ENCODE data around the gene MRPS11. TPM values are rescaled to one million over a fixed set of nuclear protein-coding genes. Genes with fewer than 3 reads are reported as not detected.

MRPS11 gene
- total RNA-seq, 1 donor from 2014 or later = 47.0 TPM

DNA sequence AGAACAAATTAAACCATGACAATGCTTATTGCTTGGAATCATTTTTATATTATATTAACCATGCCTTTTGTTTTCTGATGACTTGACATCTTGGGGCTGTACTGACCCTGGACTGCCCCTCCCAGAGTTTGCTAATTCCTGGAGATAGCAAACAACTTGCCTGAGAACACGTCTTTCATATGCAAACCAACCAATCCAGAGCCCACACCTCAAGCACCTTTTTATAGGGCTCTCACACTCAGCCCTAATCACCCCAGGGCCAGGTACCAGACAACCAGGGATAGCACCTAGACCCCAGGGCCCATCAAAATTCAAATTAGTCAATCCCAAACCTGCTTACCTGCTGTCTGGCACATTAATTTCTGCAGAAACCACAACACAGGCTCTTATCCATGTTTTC, 36.9 kb downstream of the MRPS11 start:
- no peak overlapping the region for H3K4me3 Mint-ChIP-seq
- intact Hi-C loops (cut with micrococcal nuclease) = no loop called here
- no peaks in the 10 kb centered on the region for H3K9me3 Mint-ChIP-seq
- ChIA-PET POLR2A (no interaction called here), CTCF (no interaction called here)
- TF ChIP-seq, protein P1, sequence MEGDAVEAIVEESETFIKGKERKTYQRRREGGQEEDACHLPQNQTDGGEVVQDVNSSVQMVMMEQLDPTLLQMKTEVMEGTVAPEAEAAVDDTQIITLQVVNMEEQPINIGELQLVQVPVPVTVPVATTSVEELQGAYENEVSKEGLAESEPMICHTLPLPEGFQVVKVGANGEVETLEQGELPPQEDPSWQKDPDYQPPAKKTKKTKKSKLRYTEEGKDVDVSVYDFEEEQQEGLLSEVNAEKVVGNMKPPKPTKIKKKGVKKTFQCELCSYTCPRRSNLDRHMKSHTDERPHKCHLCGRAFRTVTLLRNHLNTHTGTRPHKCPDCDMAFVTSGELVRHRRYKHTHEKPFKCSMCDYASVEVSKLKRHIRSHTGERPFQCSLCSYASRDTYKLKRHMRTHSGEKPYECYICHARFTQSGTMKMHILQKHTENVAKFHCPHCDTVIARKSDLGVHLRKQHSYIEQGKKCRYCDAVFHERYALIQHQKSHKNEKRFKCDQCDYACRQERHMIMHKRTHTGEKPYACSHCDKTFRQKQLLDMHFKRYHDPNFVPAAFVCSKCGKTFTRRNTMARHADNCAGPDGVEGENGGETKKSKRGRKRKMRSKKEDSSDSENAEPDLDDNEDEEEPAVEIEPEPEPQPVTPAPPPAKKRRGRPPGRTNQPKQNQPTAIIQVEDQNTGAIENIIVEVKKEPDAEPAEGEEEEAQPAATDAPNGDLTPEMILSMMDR (IDR thresholded peaks at IDR 0.05) = no peak
- DNase-seq (no peak), ATAC-seq (ENCODE audit: low read depth) (no peak)
- no peaks in the 10 kb centered on the region for H3K4me1 Mint-ChIP-seq
- no peak overlapping the region for H3K27ac Mint-ChIP-seq
- peaks cover 34% of the 10 kb centered on the region for H3K36me3 Mint-ChIP-seq (ENCODE audit: low read depth)
- H3K27me3 Mint-ChIP-seq = no peaks in the 10 kb centered on the region

DNA sequence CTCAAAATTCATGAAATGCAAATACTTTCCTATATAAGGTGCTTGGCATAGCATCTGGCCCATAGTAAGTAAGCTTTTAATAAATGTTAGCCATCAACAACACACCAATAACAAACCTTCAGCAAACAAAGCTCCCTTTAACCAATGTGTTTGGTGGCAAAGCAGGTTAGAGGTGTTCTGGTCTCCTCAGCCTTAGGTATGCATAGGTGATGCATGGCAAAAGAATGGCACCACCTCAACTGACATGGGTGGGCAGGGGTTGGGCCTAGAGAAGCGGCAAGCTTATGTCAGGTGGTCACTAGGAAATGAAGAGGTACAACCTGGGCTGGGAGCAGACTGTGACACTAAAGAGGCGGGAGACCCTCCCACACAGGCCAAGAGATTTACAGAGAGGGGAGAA, 38.2 kb downstream of the MRPS11 start:
- Mint-ChIP-seq H3K9me3 (no peaks in the 10 kb centered on the region), H3K36me3 (ENCODE audit: low read depth) (peaks cover 44% of the 10 kb centered on the region), H3K27me3 (no peaks in the 10 kb centered on the region), H3K4me1 (no peaks in the 10 kb centered on the region), H3K27ac (no peak overlapping the region), H3K4me3 (no peak overlapping the region)
- ATAC-seq (ENCODE audit: low read depth) (no peak), DNase-seq (no peak)
- TF ChIP-seq, protein P1 (IDR thresholded peaks at IDR 0.05) = no peak
- ChIA-PET CTCF (no interaction called here), POLR2A (no interaction called here)
- intact Hi-C loops (cut with micrococcal nuclease) = no loop called here

DNA sequence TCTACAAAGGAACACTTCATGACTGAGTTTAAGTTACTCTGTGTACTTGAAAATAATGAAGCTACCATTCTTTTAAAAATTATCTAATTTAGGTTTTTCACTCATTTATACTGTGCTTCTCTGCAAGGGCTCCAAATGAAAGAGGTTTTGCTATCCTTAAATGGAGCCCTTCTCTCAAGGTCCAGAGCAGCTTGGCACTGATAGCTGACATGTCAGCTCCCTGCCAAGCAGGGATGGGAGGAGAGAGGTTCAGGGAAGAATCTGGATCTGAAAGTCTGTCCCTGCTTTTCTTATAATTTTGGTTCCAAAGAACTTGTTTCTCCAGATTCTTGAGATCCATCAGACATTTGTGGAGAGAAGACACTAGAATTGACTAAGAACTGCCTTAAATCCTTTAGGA, 39.1 kb downstream of the MRPS11 start:
- POLR2A ChIA-PET = no interaction called here
- Mint-ChIP-seq H3K27me3 (no peaks in the 10 kb centered on the region), H3K4me3 (no peak overlapping the region), H3K36me3 (ENCODE audit: low read depth) (peaks cover 52% of the 10 kb centered on the region), H3K9me3 (no peaks in the 10 kb centered on the region), H3K4me1 (no peaks in the 10 kb centered on the region), H3K27ac (no peak overlapping the region)
- TF ChIP-seq, protein P1 (IDR thresholded peaks at IDR 0.05) = no peak
- ATAC-seq (ENCODE audit: low read depth) (no peak), DNase-seq (no peak)
- CTCF ChIA-PET = no interaction called here
- intact Hi-C loops (cut with micrococcal nuclease) = no loop called here

DNA sequence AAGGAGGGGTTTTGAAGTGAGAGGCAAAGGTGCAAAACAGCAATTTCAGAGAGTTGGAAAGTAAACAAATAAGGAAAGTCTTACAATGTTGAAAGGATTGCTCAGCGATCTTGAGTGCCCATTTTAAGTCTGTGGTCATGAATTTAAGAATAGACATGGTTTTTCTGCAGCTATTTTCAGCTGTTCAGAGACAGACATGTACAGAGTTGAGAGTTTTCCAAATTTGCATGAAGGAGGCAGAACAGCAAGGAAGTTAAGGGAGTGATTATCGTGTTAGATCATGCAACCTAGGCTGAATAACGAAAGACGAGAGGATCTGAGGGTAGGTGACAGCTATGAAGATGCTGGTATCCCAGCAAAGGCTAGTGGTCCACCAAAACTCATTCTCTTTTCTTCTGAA, 41.8 kb downstream of the MRPS11 start:
- H3K4me1 Mint-ChIP-seq = no peaks in the 10 kb centered on the region
- TF ChIP-seq, protein P1 (IDR thresholded peaks at IDR 0.05) = no peak
- H3K36me3 Mint-ChIP-seq (ENCODE audit: low read depth) = peaks cover 56% of the 10 kb centered on the region
- no peak for DNase-seq
- H3K27me3 Mint-ChIP-seq = no peaks in the 10 kb centered on the region
- POLR2A ChIA-PET = no interaction called here
- H3K27ac Mint-ChIP-seq = no peak overlapping the region
- CTCF ChIA-PET = no interaction called here
- no peaks in the 10 kb centered on the region for H3K9me3 Mint-ChIP-seq
- no peak for ATAC-seq (ENCODE audit: low read depth)
- H3K4me3 Mint-ChIP-seq = no peak overlapping the region
- intact Hi-C loops (cut with micrococcal nuclease) = no loop called here

DNA sequence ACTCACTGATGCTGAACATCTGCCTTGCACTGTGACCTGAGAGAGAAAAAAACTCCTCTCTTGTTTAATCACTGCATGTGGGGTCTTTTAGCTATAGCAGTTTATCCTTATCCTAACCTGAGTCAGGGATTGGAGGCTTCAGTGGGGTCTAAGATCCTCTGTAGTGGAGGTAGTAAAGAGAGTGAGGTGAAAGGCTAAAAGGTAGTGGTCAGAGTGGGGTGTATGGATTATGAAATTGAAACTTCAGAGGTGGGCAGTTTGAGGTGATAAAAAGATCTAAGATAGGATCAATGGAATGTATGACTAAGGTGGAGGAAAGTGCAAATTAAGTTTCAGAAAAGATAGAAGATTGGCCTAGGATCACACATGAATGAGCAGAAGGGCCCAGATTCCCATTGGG, 42.5 kb downstream of the MRPS11 start:
- Mint-ChIP-seq H3K36me3 (ENCODE audit: low read depth) (peaks cover 57% of the 10 kb centered on the region), H3K27ac (no peak overlapping the region), H3K27me3 (no peaks in the 10 kb centered on the region), H3K4me3 (no peak overlapping the region), H3K4me1 (no peaks in the 10 kb centered on the region), H3K9me3 (no peaks in the 10 kb centered on the region)
- ATAC-seq (ENCODE audit: low read depth) (no peak), DNase-seq (no peak)
- ChIA-PET POLR2A (no interaction called here), CTCF (no interaction called here)
- intact Hi-C loops (cut with micrococcal nuclease) = no loop called here
- TF ChIP-seq, protein P1 (IDR thresholded peaks at IDR 0.05) = no peak
